ENCODE results near the gene SLC12A7.

SLC12A7 gene

DNA sequence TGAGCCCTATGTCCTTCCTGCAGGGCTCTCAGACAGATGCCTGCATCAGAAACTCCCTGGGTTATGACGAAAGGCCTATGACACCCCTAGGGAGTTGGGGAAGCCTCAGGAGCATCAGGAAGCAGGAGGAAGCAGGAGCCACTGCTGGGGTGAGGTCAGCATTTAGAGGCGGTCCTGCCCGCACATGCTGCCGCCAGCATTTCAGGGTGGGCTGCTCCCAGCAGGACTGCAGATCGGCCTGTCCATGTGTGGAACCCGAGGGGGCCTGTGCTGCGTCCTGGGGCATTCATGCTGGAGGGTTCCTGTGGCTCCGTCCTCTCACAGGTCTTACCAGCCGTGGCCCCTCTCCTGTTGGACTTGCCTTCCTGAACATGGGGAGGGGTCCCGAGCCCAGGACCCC lies 96.4 kb downstream of the SLC12A7 start:
- Histone ChIP-seq H3K9me3 (ENCODE audit: insufficient read depth, low read length) (no peaks in the 10 kb centered on the region), H3K9ac (ENCODE audit: insufficient read length, low read depth) (no peak overlapping the region), H3K4me3 (ENCODE audit: insufficient read length, low read depth) (no peak overlapping the region), H3K36me3 (ENCODE audit: insufficient read depth, insufficient read length, low read length) (peaks cover 6% of the 10 kb centered on the region), H3K4me1 (ENCODE audit: insufficient read depth, insufficient read length) (peaks cover 2% of the 10 kb centered on the region), H3K27me3 (ENCODE audit: insufficient read depth, insufficient read length) (no peaks in the 10 kb centered on the region)
- no peak for DNase-seq (ENCODE audit: low read depth, low spot score)
- TF ChIP-seq SUZ12 (IDR thresholded peaks at IDR 0.05; ENCODE audit: extremely low read depth, insufficient read depth, insufficient read length) (no peak), ZNF274 (IDR thresholded peaks at IDR 0.05; ENCODE audit: low read depth, low read length) (no peak), YY1 (IDR thresholded peaks at IDR 0.05; ENCODE audit: insufficient read depth, insufficient read length) (no peak)

DNA sequence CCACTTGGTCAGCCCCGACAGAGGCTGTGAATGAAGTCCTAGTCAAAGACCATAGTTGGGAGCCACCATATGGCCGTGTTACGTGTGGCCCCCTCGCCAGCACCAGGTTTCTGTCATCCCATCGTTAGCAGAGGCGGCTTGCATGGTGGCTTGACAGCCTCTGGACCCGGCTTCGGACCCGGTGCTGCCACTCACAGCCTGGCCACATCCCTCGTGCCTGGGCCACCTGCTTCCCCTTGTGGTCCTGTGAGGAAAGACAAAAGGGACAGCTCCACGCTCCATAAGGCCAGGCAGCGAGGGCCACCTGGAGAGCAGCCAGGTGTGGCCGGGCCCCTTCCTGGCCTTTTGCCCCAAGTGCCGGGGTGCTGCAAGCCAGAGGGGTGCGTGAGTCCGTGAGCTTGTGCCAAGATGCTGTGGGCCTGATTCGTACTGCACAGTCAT lies 97.1 kb downstream of the SLC12A7 start:
- Histone ChIP-seq H3K36me3 (ENCODE audit: insufficient read depth, insufficient read length, low read length) (peaks cover 6% of the 10 kb centered on the region), H3K27me3 (ENCODE audit: insufficient read depth, insufficient read length) (peaks cover 3% of the 10 kb centered on the region), H3K4me3 (ENCODE audit: insufficient read length, low read depth) (no peak overlapping the region), H3K9ac (ENCODE audit: insufficient read length, low read depth) (no peak overlapping the region), H3K9me3 (ENCODE audit: insufficient read depth, low read length) (no peaks in the 10 kb centered on the region), H3K4me1 (ENCODE audit: insufficient read depth, insufficient read length) (peaks cover 3% of the 10 kb centered on the region)
- TF ChIP-seq SUZ12 (IDR thresholded peaks at IDR 0.05; ENCODE audit: extremely low read depth, insufficient read depth, insufficient read length) (no peak), ZNF274 (IDR thresholded peaks at IDR 0.05; ENCODE audit: low read depth, low read length) (no peak), YY1 (IDR thresholded peaks at IDR 0.05; ENCODE audit: insufficient read depth, insufficient read length) (no peak)
- DNase-seq (ENCODE audit: low read depth, low spot score): no peak

- Histone ChIP-seq H3K9ac (ENCODE audit: insufficient read length, low read depth) (no peak overlapping the region), H3K9me3 (ENCODE audit: insufficient read depth, low read length) (no peaks in the 10 kb centered on the region), H3K36me3 (ENCODE audit: insufficient read depth, insufficient read length, low read length) (peaks cover 6% of the 10 kb centered on the region), H3K4me1 (ENCODE audit: insufficient read depth, insufficient read length) (peaks cover 3% of the 10 kb centered on the region), H3K4me3 (ENCODE audit: insufficient read length, low read depth) (no peak overlapping the region), H3K27me3 (ENCODE audit: insufficient read depth, insufficient read length) (peaks cover 8% of the 10 kb centered on the region)
- no peak for DNase-seq (ENCODE audit: low read depth, low spot score)
- TF ChIP-seq YY1 (IDR thresholded peaks at IDR 0.05; ENCODE audit: insufficient read depth, insufficient read length): no peak
- no peak for TF ChIP-seq ZNF274 (IDR thresholded peaks at IDR 0.05; ENCODE audit: low read depth, low read length)
- no peak for TF ChIP-seq SUZ12 (IDR thresholded peaks at IDR 0.05; ENCODE audit: extremely low read depth, insufficient read depth, insufficient read length)
Observed at GRCh38 chr5:1014346-1014745, 97.5 kb downstream of the SLC12A7 start.

DNA sequence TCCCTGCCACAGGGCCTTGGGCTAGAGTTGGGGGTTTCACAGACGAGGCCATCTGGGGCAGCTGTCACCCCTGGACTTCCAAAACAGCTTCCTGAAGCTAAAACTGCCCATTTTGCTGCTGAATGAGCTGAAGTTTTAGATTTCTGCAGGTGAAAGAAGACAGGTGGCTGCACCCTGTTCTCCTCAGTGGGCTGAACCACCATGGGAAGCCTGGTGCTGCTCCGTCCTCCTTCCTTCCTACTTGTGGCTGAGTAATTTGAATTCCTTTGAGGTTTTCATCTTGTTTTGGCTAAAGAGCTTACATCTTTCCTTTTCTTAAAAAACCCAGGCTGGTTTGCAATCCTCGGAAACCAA lies 97.9 kb downstream of the SLC12A7 start:
- no peak overlapping the region for H3K9ac ChIP-seq (ENCODE audit: insufficient read length, low read depth)
- H3K4me1 ChIP-seq (ENCODE audit: insufficient read depth, insufficient read length): peaks cover 2% of the 10 kb centered on the region
- DNase-seq (ENCODE audit: low read depth, low spot score): no peak
- H3K27me3 ChIP-seq (ENCODE audit: insufficient read depth, insufficient read length): peaks cover 10% of the 10 kb centered on the region
- peaks cover 6% of the 10 kb centered on the region for H3K36me3 ChIP-seq (ENCODE audit: insufficient read depth, insufficient read length, low read length)
- no peak overlapping the region for H3K4me3 ChIP-seq (ENCODE audit: insufficient read length, low read depth)
- H3K9me3 ChIP-seq (ENCODE audit: insufficient read depth, low read length): no peaks in the 10 kb centered on the region
- TF ChIP-seq YY1 (IDR thresholded peaks at IDR 0.05; ENCODE audit: insufficient read depth, insufficient read length) (no peak), ZNF274 (IDR thresholded peaks at IDR 0.05; ENCODE audit: low read depth, low read length) (no peak), SUZ12 (IDR thresholded peaks at IDR 0.05; ENCODE audit: extremely low read depth, insufficient read depth, insufficient read length) (no peak)

GRCh38 chr5:1013238-1013947 lies 98.5 kb downstream of the SLC12A7 start:
- H3K4me1 ChIP-seq (ENCODE audit: insufficient read depth, insufficient read length): peaks cover 2% of the 10 kb centered on the region
- H3K27me3 ChIP-seq (ENCODE audit: insufficient read depth, insufficient read length): peaks cover 10% of the 10 kb centered on the region

GRCh38 chr5:1012900-1013237 lies 99.0 kb downstream of the SLC12A7 start:
- peaks cover 13% of the 10 kb centered on the region for H3K27me3 ChIP-seq (ENCODE audit: insufficient read depth, insufficient read length)
- H3K4me3 ChIP-seq (ENCODE audit: insufficient read length, low read depth): no peak overlapping the region
- H3K36me3 ChIP-seq (ENCODE audit: insufficient read depth, insufficient read length, low read length): peaks cover 6% of the 10 kb centered on the region
- DNase-seq (ENCODE audit: low read depth, low spot score): no peak
- no peaks in the 10 kb centered on the region for H3K9me3 ChIP-seq (ENCODE audit: insufficient read depth, low read length)
- peaks cover 2% of the 10 kb centered on the region for H3K4me1 ChIP-seq (ENCODE audit: insufficient read depth, insufficient read length)
- TF ChIP-seq ZNF274 (IDR thresholded peaks at IDR 0.05; ENCODE audit: low read depth, low read length) (no peak), SUZ12 (IDR thresholded peaks at IDR 0.05; ENCODE audit: extremely low read depth, insufficient read depth, insufficient read length) (no peak), YY1 (IDR thresholded peaks at IDR 0.05; ENCODE audit: insufficient read depth, insufficient read length) (no peak)
- H3K9ac ChIP-seq (ENCODE audit: insufficient read length, low read depth): no peak overlapping the region

More at GRCh38 chr5:1013238-1013947, 98.5 kb downstream of the SLC12A7 start:
- TF ChIP-seq YY1 (IDR thresholded peaks at IDR 0.05; ENCODE audit: insufficient read depth, insufficient read length) (no peak), SUZ12 (IDR thresholded peaks at IDR 0.05; ENCODE audit: extremely low read depth, insufficient read depth, insufficient read length) (no peak), ZNF274 (IDR thresholded peaks at IDR 0.05; ENCODE audit: low read depth, low read length) (no peak)
- Histone ChIP-seq H3K4me3 (ENCODE audit: insufficient read length, low read depth) (no peak overlapping the region), H3K9ac (ENCODE audit: insufficient read length, low read depth) (no peak overlapping the region), H3K36me3 (ENCODE audit: insufficient read depth, insufficient read length, low read length) (peaks cover 6% of the 10 kb centered on the region), H3K9me3 (ENCODE audit: insufficient read depth, low read length) (no peaks in the 10 kb centered on the region)
- no peak for DNase-seq (ENCODE audit: low read depth, low spot score)

GRCh38 chr5:1012313-1012841 lies 99.5 kb downstream of the SLC12A7 start:
- no peak for DNase-seq (ENCODE audit: low read depth, low spot score)
- no peaks in the 10 kb centered on the region for H3K9me3 ChIP-seq (ENCODE audit: insufficient read depth, low read length)
- peaks cover 2% of the 10 kb centered on the region for H3K4me1 ChIP-seq (ENCODE audit: insufficient read depth, insufficient read length)
- H3K4me3 ChIP-seq (ENCODE audit: insufficient read length, low read depth): no peak overlapping the region
- H3K27me3 ChIP-seq (ENCODE audit: insufficient read depth, insufficient read length): peaks cover 13% of the 10 kb centered on the region
- no peak for TF ChIP-seq ZNF274 (IDR thresholded peaks at IDR 0.05; ENCODE audit: low read depth, low read length)
- no peak for TF ChIP-seq SUZ12 (IDR thresholded peaks at IDR 0.05; ENCODE audit: extremely low read depth, insufficient read depth, insufficient read length)
- TF ChIP-seq YY1 (IDR thresholded peaks at IDR 0.05; ENCODE audit: insufficient read depth, insufficient read length): no peak
- H3K9ac ChIP-seq (ENCODE audit: insufficient read length, low read depth): no peak overlapping the region
- peaks cover 6% of the 10 kb centered on the region for H3K36me3 ChIP-seq (ENCODE audit: insufficient read depth, insufficient read length, low read length)

Data from NT2/D1 (cell line).